Measurements from ENCODE around the gene GRIK3.

DNA sequence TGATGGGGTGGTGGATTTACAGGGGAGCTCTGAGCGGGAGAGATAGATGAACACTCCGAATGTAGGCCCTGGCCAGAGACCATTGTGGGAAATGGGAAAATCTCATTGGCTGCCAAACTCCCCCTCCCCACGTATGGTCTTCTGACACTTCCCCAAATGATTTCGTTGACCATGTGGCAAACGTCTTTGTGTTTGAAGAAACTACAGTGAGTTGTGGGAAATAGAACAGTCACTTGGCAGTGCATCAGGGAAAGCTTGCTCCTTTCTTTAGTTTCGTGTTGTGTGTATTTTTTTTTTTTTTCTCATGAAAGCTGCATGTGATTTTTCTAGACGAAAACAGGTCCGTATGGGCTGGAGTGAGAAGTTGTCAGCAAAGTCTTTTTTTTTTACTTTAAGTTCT is 25.0 kb upstream of the GRIK3 start:
- no peak for TF ChIP-seq POLR2A (IDR thresholded peaks at IDR 0.05)
- TF ChIP-seq, protein P1, sequence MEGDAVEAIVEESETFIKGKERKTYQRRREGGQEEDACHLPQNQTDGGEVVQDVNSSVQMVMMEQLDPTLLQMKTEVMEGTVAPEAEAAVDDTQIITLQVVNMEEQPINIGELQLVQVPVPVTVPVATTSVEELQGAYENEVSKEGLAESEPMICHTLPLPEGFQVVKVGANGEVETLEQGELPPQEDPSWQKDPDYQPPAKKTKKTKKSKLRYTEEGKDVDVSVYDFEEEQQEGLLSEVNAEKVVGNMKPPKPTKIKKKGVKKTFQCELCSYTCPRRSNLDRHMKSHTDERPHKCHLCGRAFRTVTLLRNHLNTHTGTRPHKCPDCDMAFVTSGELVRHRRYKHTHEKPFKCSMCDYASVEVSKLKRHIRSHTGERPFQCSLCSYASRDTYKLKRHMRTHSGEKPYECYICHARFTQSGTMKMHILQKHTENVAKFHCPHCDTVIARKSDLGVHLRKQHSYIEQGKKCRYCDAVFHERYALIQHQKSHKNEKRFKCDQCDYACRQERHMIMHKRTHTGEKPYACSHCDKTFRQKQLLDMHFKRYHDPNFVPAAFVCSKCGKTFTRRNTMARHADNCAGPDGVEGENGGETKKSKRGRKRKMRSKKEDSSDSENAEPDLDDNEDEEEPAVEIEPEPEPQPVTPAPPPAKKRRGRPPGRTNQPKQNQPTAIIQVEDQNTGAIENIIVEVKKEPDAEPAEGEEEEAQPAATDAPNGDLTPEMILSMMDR (IDR thresholded peaks at IDR 0.05): no peak
- no peak for TF ChIP-seq EP300 (IDR thresholded peaks at IDR 0.05)
- TF ChIP-seq POLR2AphosphoS5 (IDR thresholded peaks at IDR 0.05): no peak

All from stomach (tissue), 4 donors.